GOT3 (cell line): ENCODE results near the gene NR4A2.

Source experiments
- DNase-seq: peaks from one replicate; lab custom pipeline; 2025; ENCODE audit warnings: mixed read lengths; lab: John Stamatoyannopoulos, UW

Gene NR4A2

GRCh38 chr2:156332534-156333273 is at the start of gene NR4A2:
Gene NR4A2 (minus strand): TSS chr2:156332721. CDS start chr2:156330186, 2,535 bp downstream.
- peak; percentile 40 for DNase-seq

- no peak for DNase-seq
Measured at GRCh38 chr2:156380117-156380645, 47.7 kb upstream of the NR4A2 start.

- DNase-seq = no peak
Measured at GRCh38 chr2:156379714-156380113, 47.2 kb upstream of the NR4A2 start.

GRCh38 chr2:156379071-156379470 is 46.5 kb upstream of the NR4A2 start:
- DNase-seq = no peak

- no peak for DNase-seq
Measured at GRCh38 chr2:156366753-156367152, 34.2 kb upstream of the NR4A2 start.

- no peak for DNase-seq
Measured at GRCh38 chr2:156363141-156363540, 30.6 kb upstream of the NR4A2 start.

- no peak for DNase-seq
Measured at GRCh38 chr2:156356014-156356754, 23.7 kb upstream of the NR4A2 start.

- DNase-seq = no peak
Measured at GRCh38 chr2:156352911-156353310, 20.4 kb upstream of the NR4A2 start.

GRCh38 chr2:156350374-156351142 is 18.0 kb upstream of the NR4A2 start:
- DNase-seq = no peak

- no peak for DNase-seq
Measured at GRCh38 chr2:156349605-156350004, 17.1 kb upstream of the NR4A2 start.

- no peak for DNase-seq
Measured at GRCh38 chr2:156349161-156349560, 16.6 kb upstream of the NR4A2 start.

GRCh38 chr2:156347431-156347830 is 14.9 kb upstream of the NR4A2 start:
- DNase-seq = no peak

- DNase-seq = no peak
Measured at GRCh38 chr2:156346731-156347130, 14.2 kb upstream of the NR4A2 start.

- no peak for DNase-seq
Measured at GRCh38 chr2:156345582-156345981, 13.1 kb upstream of the NR4A2 start.

GRCh38 chr2:156343940-156344301 is 11.4 kb upstream of the NR4A2 start:
- DNase-seq = no peak

- DNase-seq = no peak
Measured at GRCh38 chr2:156343096-156343939, 10.8 kb upstream of the NR4A2 start.

GRCh38 chr2:156342254-156343095 is 10.0 kb upstream of the NR4A2 start:
- peak; percentile 69 for DNase-seq

- peak; percentile 68 for DNase-seq
Measured at GRCh38 chr2:156341452-156342253, 9.1 kb upstream of the NR4A2 start.

- no peak for DNase-seq
Measured at GRCh38 chr2:156340804-156341451, 8.4 kb upstream of the NR4A2 start.
